ENCODE results near the gene CD14.

DNA sequence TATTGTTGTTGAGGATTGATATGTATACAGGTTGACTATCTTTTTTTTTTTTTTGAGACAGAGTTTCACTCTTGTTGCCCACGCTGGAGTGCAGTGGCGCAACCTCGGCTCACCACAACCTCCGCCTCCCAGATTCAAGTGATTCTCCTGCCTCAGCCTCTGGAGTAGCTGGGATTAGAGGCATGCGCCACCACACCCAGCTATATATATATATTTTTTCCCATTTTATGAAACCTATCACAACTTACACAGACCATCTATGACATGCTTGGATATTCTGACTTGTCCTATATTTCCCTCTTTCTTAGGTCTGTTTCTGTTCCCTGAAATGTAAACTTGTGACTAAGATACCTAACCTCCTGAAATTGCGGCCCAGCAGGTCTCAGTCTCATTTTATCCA, 5.0 kb downstream of the CD14 start:
- TF ChIP-seq, protein P1, sequence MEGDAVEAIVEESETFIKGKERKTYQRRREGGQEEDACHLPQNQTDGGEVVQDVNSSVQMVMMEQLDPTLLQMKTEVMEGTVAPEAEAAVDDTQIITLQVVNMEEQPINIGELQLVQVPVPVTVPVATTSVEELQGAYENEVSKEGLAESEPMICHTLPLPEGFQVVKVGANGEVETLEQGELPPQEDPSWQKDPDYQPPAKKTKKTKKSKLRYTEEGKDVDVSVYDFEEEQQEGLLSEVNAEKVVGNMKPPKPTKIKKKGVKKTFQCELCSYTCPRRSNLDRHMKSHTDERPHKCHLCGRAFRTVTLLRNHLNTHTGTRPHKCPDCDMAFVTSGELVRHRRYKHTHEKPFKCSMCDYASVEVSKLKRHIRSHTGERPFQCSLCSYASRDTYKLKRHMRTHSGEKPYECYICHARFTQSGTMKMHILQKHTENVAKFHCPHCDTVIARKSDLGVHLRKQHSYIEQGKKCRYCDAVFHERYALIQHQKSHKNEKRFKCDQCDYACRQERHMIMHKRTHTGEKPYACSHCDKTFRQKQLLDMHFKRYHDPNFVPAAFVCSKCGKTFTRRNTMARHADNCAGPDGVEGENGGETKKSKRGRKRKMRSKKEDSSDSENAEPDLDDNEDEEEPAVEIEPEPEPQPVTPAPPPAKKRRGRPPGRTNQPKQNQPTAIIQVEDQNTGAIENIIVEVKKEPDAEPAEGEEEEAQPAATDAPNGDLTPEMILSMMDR (IDR thresholded peaks at IDR 0.05; ENCODE audit: extremely low read depth in 1 of 2, insufficient read depth in 1 of 2, low read depth in 1 of 2, low read length in 2 of 2), result no peak
- TF ChIP-seq, protein P2, sequence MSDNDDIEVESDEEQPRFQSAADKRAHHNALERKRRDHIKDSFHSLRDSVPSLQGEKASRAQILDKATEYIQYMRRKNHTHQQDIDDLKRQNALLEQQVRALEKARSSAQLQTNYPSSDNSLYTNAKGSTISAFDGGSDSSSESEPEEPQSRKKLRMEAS (IDR thresholded peaks at IDR 0.05; ENCODE audit: insufficient read depth, insufficient read length), result no peak
- no peak for TF ChIP-seq EZH2 (IDR thresholded peaks at IDR 0.05; ENCODE audit: borderline replicate concordance, low read depth, low read length, severe bottlenecking)
- no peak for TF ChIP-seq POLR2A (IDR thresholded peaks at IDR 0.05; ENCODE audit: low read depth, low read length)

Measured in endothelial cell of umbilical vein (primary cell).